Measurements from ENCODE around the gene BRPF3. TPM values are rescaled to one million over a fixed set of nuclear protein-coding genes. Genes with fewer than 3 reads are reported as not detected.

BRPF3 gene
- total RNA-seq, 1 donor from 2014 or later, result 36.5 TPM

DNA sequence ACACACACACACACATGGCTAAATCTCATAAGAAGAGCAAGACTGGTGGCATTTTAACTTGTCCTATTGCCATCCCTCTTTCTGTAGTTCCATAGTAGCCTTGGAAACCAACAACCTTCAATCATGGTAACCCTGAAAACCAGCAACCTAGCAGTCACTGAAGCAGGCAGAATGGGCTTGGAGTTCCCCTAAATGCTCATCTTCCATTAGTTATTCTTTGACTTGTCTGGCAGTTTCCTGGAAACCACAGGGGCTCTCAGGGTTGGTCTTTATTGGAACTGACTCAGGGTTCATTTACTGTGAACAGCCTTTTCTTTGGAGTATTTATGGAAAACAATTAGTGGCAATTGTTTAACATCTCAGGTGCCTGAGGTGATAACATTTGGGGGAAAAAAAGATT, 19.4 kb upstream of the BRPF3 start:
- DNase-seq (no peak), ATAC-seq (ENCODE audit: low read depth) (no peak)
- ChIA-PET CTCF (no interaction called here), POLR2A (no interaction called here)
- H3K9me3 Mint-ChIP-seq, result peaks cover 17% of the 10 kb centered on the region
- H3K27me3 Mint-ChIP-seq, result no peaks in the 10 kb centered on the region
- peaks cover 1% of the 10 kb centered on the region for H3K4me1 Mint-ChIP-seq
- H3K36me3 Mint-ChIP-seq (ENCODE audit: low read depth), result peaks cover 28% of the 10 kb centered on the region
- H3K27ac Mint-ChIP-seq, result no peak overlapping the region
- no peak overlapping the region for H3K4me3 Mint-ChIP-seq
- TF ChIP-seq CTCF (IDR thresholded peaks at IDR 0.05), result no peak
- intact Hi-C loops (cut with micrococcal nuclease), result no loop called here

GRCh38 chr6:36178544-36178943, 18.0 kb upstream of the BRPF3 start:
- Mint-ChIP-seq H3K36me3 (ENCODE audit: low read depth) (peaks cover 31% of the 10 kb centered on the region), H3K27me3 (no peaks in the 10 kb centered on the region), H3K4me3 (no peak overlapping the region), H3K27ac (no peak overlapping the region), H3K9me3 (peaks cover 24% of the 10 kb centered on the region), H3K4me1 (no peaks in the 10 kb centered on the region)
- intact Hi-C loops (cut with micrococcal nuclease), result no loop called here
- ChIA-PET POLR2A (no interaction called here), CTCF (no interaction called here)
- ATAC-seq (ENCODE audit: low read depth) (no peak), DNase-seq (no peak)
- TF ChIP-seq CTCF (IDR thresholded peaks at IDR 0.05), result no peak

DNA sequence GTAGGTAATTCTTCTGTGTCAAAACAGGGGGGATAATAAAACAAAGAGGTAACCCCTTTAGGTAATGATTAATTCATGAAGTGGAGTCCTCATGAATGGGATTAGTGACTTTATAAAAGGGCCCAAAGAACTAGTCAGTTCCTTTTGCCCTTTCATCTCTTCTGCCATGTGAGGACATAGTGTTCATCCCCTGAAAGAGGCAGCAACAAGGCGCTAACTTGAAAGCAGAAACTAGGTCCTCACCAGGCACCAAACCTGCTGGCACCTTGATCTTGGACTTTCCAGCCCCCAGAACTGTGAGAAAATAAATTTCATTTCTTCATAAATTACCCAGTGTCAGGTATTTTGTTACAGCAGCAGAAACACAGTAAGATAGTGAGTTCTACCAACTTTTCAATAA, 16.4 kb upstream of the BRPF3 start:
- Mint-ChIP-seq H3K4me3 (no peak overlapping the region), H3K27me3 (no peaks in the 10 kb centered on the region), H3K27ac (no peak overlapping the region), H3K4me1 (no peaks in the 10 kb centered on the region), H3K36me3 (ENCODE audit: low read depth) (peaks cover 31% of the 10 kb centered on the region), H3K9me3 (peaks cover 24% of the 10 kb centered on the region)
- CTCF ChIA-PET, result no interaction called here
- POLR2A ChIA-PET, result no interaction called here
- DNase-seq (no peak), ATAC-seq (ENCODE audit: low read depth) (no peak)
- intact Hi-C loops (cut with micrococcal nuclease), result no loop called here
- TF ChIP-seq CTCF (IDR thresholded peaks at IDR 0.05), result no peak

GRCh38 chr6:36184311-36184710, 12.2 kb upstream of the BRPF3 start:
- no peak for TF ChIP-seq CTCF (IDR thresholded peaks at IDR 0.05)
- Mint-ChIP-seq H3K4me1 (no peaks in the 10 kb centered on the region), H3K4me3 (no peak overlapping the region), H3K36me3 (ENCODE audit: low read depth) (peaks cover 9% of the 10 kb centered on the region), H3K27ac (no peak overlapping the region), H3K27me3 (no peaks in the 10 kb centered on the region), H3K9me3 (peaks cover 10% of the 10 kb centered on the region)
- POLR2A ChIA-PET, result interaction anchor here (0.5 kb wide), 1 partner anchor 19 kb away, joined by 3 read pairs; no protein-coding TSS in a partner anchor
- no peak for DNase-seq
- CTCF ChIA-PET, result no interaction called here
- intact Hi-C loops (cut with micrococcal nuclease), result no loop called here
- no peak for ATAC-seq (ENCODE audit: low read depth)

DNA sequence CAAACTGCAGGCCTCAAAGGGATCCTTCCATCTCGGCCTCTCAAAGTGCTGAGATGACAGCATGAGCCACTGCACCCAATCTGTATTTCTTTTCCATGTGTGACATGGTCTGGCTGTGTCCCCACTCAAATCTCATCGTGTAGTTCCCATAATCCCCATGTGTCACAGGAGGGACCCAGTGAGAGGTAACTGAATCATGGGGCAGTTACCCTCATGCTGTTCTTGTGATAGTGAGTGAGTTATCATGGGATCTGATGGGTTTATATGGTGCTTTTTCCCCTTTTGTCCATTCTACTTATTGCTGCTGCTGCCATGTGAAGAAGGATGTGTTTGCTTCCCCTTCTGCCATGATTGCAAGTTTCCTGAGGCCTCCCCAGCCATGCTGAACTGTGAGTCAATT, 10.3 kb upstream of the BRPF3 start:
- Mint-ChIP-seq H3K9me3 (peaks cover 8% of the 10 kb centered on the region), H3K4me3 (no peak overlapping the region), H3K4me1 (no peaks in the 10 kb centered on the region), H3K27me3 (no peaks in the 10 kb centered on the region), H3K36me3 (ENCODE audit: low read depth) (peaks cover 3% of the 10 kb centered on the region), H3K27ac (no peak overlapping the region)
- DNase-seq (no peak), ATAC-seq (ENCODE audit: low read depth) (no peak)
- intact Hi-C loops (cut with micrococcal nuclease), result no loop called here
- CTCF ChIA-PET, result no interaction called here
- POLR2A ChIA-PET, result no interaction called here
- TF ChIP-seq CTCF (IDR thresholded peaks at IDR 0.05), result no peak

All from activated B cell treated with CpG ODN at 0.5 μM for 24 hours (primary cell).